ENCODE data around the gene FBXW8.

Gene FBXW8

DNA sequence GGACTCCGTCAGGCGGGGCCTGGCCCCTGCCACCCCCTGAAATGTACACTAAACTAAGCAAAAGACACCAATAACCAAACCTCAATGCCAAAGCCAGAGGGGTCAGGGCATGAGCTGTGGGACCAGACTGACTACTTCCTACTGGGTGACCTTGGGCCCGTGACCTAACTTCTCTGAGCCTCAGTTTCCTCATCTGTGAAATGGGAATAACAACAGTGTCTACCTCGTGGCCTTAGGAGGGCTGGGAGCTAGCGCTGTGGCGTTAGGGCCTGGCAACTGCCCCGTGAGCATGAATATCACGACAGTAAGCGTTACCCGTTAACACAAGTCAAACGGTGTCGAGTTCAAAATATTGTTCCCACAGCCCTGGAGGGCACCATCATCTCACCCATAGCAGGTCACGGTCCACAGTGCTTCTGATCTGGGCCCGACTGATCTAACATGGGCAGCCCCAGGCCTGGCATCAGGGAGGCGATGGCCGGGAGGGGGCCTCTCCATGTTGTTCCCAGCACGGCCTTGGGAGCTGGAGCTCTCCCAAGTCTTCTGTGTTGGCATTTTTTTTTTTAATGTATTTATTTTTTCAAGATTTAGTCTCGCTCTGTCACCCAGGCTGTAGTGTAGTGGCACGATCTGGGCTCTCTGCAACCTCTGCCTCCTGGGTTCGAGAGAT lies 136.2 kb downstream of the FBXW8 start:
- TF ChIP-seq, protein P1, sequence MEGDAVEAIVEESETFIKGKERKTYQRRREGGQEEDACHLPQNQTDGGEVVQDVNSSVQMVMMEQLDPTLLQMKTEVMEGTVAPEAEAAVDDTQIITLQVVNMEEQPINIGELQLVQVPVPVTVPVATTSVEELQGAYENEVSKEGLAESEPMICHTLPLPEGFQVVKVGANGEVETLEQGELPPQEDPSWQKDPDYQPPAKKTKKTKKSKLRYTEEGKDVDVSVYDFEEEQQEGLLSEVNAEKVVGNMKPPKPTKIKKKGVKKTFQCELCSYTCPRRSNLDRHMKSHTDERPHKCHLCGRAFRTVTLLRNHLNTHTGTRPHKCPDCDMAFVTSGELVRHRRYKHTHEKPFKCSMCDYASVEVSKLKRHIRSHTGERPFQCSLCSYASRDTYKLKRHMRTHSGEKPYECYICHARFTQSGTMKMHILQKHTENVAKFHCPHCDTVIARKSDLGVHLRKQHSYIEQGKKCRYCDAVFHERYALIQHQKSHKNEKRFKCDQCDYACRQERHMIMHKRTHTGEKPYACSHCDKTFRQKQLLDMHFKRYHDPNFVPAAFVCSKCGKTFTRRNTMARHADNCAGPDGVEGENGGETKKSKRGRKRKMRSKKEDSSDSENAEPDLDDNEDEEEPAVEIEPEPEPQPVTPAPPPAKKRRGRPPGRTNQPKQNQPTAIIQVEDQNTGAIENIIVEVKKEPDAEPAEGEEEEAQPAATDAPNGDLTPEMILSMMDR (IDR thresholded peaks at IDR 0.05), result no peak

DNA sequence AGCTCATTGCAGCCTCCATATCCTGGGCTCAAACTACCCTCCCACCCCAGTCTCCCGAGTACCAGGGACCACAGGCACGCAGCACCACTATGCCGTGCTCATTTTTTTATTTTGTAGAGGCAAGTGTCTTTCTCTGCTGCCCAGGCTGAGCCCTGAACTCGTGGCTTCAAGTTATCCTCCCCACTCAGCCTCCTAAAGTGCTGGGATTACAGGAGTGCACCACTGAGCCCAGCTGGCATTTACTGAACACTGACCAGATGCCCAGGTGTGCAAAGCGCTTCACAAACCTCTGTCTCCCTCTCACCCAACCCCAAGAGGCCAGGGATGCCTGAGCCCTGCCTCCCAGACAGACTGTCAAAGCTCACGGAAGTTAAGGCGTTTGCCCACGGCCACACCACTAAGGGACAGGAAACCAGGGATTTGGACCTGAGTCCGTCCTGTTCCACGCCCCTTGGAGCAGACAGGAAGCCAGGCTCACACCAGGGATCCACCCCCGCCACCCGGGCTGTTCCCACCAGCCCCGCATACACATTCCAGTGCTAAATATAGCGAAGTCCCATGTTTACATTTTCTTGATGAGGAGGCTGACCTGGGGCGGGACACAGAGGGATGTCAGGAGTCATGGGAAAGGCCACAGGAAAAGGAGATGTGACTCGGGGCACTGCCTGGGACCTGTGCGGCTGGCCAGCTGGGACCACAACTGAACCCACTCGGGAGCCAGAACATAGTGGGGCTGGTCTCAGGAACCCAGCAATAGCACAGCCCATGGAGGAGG lies 137.2 kb downstream of the FBXW8 start:
- TF ChIP-seq, protein P1 (IDR thresholded peaks at IDR 0.05), result no peak

DNA sequence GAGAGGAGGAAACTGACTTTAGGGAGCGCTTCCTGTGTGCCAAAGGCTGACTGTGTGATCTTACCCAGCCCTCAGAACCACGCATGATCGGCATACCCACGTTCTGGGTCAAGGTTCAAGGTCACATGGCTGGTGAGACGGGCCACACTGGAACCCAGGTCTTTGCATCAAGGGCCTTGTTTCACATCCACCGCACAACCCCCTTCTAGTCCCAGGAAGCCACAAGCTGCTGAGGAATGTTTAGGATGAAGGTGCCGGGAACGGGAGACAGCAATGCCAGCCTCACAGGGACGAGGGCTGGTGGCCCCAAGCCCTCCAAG lies 137.8 kb downstream of the FBXW8 start:
- TF ChIP-seq, protein P1 (IDR thresholded peaks at IDR 0.05), result no peak

DNA sequence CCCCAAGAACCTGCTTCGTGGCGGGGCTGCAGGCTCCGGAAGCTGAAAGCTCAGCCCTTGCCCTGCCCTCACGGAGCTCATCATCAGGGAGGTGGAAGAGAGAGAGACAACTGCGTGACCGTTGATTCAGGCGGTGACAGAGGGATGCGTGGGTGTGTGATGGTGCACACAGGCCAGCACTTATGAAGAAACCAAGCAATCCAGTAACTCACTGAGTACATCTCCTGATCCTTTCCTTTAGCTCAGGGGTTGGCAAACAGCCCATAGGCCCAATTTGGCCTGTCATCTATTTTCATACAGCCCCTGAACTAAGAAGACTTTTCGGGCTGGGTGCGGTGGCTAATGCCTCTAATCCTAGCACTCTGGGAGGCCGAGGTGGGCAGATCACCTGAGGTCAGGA lies 138.5 kb downstream of the FBXW8 start:
- TF ChIP-seq, protein P1 (IDR thresholded peaks at IDR 0.05), result no peak

DNA sequence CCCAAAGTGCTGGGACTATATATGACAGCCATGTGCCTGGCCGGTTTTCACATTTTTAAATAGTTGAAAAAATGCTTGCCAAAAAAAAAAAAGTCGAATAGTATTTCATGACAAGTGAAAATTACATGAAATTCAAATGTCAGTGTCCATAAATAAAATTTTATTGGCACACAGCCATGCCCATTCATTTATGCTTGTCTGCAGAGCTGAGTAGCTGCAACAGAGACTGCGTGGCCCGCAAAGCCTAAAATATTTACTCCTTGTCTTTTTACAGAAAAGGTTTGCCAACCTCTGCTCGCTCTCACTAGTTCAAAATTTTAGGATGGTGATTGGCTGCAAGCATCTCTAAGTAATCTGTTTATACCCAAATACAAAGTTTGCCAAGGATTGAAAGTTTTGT lies 139.3 kb downstream of the FBXW8 start:
- TF ChIP-seq, protein P1 (IDR thresholded peaks at IDR 0.05), result no peak

DNA sequence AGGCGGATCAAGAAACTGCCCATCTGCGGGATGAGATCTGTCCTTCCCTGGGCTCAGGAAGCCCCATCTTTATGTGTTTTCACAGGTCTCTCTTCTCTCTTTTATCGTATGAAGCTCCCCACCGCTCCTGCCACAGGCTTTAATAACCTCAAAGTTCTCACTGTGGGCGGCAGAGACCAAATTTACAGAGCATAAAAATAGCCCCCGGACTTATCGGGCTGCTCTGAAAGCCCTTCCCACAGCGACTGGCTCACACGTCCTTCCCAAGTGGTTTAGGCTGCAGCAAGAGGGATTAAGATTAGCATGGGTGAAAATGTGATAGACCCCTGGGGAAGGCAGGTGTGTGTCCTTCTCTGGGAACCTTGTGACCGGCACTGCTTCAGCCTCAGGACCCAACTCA lies 140.6 kb downstream of the FBXW8 start:
- TF ChIP-seq, protein P1 (IDR thresholded peaks at IDR 0.05), result no peak

DNA sequence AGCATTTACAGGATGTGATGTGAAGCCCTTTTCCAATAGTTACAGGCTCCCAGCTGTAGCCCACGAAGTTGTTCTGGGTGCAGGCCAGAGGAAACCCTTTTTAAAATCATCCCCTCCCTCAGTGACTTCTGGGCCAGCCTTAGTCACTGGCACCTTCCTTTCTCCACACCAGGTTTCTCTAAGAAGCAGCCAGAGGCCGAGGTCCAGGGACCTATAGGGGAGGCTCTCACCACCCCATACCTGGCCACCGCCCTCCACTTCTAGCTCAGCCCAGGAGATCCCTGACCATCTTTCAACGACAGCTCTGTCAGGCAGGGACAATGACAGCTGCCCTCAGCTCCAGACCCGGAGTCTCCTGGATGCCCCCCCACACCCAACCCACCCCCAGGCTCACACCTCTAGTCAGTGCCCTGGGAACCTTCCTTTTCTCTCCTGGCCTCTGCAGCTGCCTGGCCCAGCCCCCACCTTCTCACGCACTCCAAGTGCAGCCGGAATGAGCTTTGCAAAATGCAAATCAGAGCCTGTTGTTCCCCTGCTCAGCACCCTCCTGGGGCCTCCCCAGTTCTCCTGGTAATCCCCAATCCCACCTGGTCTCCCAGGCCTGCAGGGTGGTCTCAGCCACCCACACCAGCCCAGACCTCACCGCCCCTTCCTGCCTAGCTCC lies 141.8 kb downstream of the FBXW8 start:
- TF ChIP-seq, protein P1 (IDR thresholded peaks at IDR 0.05), result no peak

All from LNCAP (cell line).